Inferior parietal cortex (tissue), 1 donor: ENCODE results near the gene PWWP2B.

Experiments
- DNase-seq: peaks from one replicate; pipeline ENCODE4 v3.0.0-alpha.2; 2016; ENCODE audit errors: extremely low spot score

The PWWP2B gene

GRCh38 chr10:132397036-132397541 is at the start of gene PWWP2B:
PWWP2B (plus strand) TSS chr10:132397200; CDS start chr10:132397227, 27 bp downstream.
- no peak for DNase-seq

- no peak for DNase-seq
Measured at GRCh38 chr10:132347211-132347930, 49.6 kb upstream of the PWWP2B start.

GRCh38 chr10:132347931-132348267 is 49.1 kb upstream of the PWWP2B start:
- no peak for DNase-seq

- no peak for DNase-seq
Measured at GRCh38 chr10:132349766-132350165, 47.2 kb upstream of the PWWP2B start.

- DNase-seq: no peak
Measured at GRCh38 chr10:132350391-132350790, 46.6 kb upstream of the PWWP2B start.

- no peak for DNase-seq
Measured at GRCh38 chr10:132350946-132351345, 46.1 kb upstream of the PWWP2B start.

GRCh38 chr10:132351611-132352010 is 45.4 kb upstream of the PWWP2B start:
- no peak for DNase-seq

GRCh38 chr10:132352462-132353308 is 44.3 kb upstream of the PWWP2B start:
- peak; percentile 73 for DNase-seq

GRCh38 chr10:132353456-132354355 is 43.3 kb upstream of the PWWP2B start:
- DNase-seq: no peak

- no peak for DNase-seq
Measured at GRCh38 chr10:132354356-132355094, 42.5 kb upstream of the PWWP2B start.

- DNase-seq: no peak
Measured at GRCh38 chr10:132355297-132355696, 41.7 kb upstream of the PWWP2B start.

- DNase-seq: no peak
Measured at GRCh38 chr10:132355754-132356153, 41.2 kb upstream of the PWWP2B start.

- DNase-seq: no peak
Measured at GRCh38 chr10:132356621-132357195, 40.3 kb upstream of the PWWP2B start.

- no peak for DNase-seq
Measured at GRCh38 chr10:132357286-132358058, 39.5 kb upstream of the PWWP2B start.

- DNase-seq: no peak
Measured at GRCh38 chr10:132359305-132360040, 37.5 kb upstream of the PWWP2B start.

GRCh38 chr10:132360766-132361447 is 36.1 kb upstream of the PWWP2B start:
- no peak for DNase-seq

GRCh38 chr10:132361581-132362101 is 35.4 kb upstream of the PWWP2B start:
- DNase-seq: no peak

- no peak for DNase-seq
Measured at GRCh38 chr10:132362151-132362611, 34.8 kb upstream of the PWWP2B start.
